DOHH2 (cell line): ENCODE results near the gene SUFU.

ENCODE experiments used
- EZH2phosphoT487 ChIP-seq: fragments of 200-600 bp; sonication (generic); IDR thresholded peaks from 2 replicates; pipeline ENCODE4 v1.6.1; 2017; ENCODE audit warnings: borderline replicate concordance, mild to moderate bottlenecking, antibody characterized with exemption, low read length, moderate library complexity, mixed read lengths
- TF ChIP-seq, protein P1 (sequence below): fragments of 200-600 bp; sonication (generic); IDR thresholded peaks from one replicate; pipeline ENCODE4 v1.5.1; 2014; ENCODE audit warnings: antibody characterized with exemption, mild to moderate bottlenecking, low read depth, low read length; ENCODE audit not compliant: poor library complexity, severe bottlenecking

DNA sequence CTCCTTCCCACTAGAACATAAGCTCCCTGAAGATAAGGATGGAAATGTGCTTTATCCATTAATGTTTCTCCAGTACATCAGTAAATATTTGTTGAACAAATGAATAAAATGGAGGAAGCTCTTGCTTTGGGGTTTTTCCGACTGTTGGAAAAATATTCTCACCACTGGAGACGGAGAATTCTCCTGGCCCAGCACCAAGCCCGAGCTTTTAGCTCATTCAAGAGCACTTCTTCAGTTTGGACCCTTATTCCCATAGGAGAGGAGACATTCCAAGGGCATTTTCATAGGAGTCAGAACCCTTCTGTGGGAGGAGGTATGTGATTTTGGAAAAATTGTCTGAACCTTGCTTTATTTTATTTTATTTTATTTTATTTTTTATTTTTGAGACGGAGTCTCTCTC is 21.0 kb downstream of the SUFU start:
- TF ChIP-seq, protein P1, sequence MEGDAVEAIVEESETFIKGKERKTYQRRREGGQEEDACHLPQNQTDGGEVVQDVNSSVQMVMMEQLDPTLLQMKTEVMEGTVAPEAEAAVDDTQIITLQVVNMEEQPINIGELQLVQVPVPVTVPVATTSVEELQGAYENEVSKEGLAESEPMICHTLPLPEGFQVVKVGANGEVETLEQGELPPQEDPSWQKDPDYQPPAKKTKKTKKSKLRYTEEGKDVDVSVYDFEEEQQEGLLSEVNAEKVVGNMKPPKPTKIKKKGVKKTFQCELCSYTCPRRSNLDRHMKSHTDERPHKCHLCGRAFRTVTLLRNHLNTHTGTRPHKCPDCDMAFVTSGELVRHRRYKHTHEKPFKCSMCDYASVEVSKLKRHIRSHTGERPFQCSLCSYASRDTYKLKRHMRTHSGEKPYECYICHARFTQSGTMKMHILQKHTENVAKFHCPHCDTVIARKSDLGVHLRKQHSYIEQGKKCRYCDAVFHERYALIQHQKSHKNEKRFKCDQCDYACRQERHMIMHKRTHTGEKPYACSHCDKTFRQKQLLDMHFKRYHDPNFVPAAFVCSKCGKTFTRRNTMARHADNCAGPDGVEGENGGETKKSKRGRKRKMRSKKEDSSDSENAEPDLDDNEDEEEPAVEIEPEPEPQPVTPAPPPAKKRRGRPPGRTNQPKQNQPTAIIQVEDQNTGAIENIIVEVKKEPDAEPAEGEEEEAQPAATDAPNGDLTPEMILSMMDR, result no peak
- TF ChIP-seq EZH2phosphoT487, result no peak
